BLaER1 treated with 17β-estradiol and CSF1 and Interleukin-3, amounts not matched to agents 10 nM and 100 nM (cell line): ENCODE results near the gene USB1.
A peak's percentile ranks its signal among the peaks of the same experiment; 100 is the strongest.

Experiments
- H3K27ac ChIP-seq, 11 experiments: shearing (Covaris generic); formaldehyde crosslinking; 2 replicates each; pipeline ENCODE4 v1.8.1; 2022
- H3K27me3 ChIP-seq, 11 experiments: shearing (Covaris generic); formaldehyde crosslinking; 2 replicates each; pipeline ENCODE4 v1.8.1; 2022
- H3K36me3 ChIP-seq, 11 experiments: shearing (Covaris generic); formaldehyde crosslinking; 2 replicates each; pipeline ENCODE4 v1.8.1; 2022
- H3K4me1 ChIP-seq, 10 experiments: shearing (Covaris generic); formaldehyde crosslinking; 2 replicates each; pipeline ENCODE4 v1.8.1; 2022
- H3K4me2 ChIP-seq, 11 experiments: shearing (Covaris generic); formaldehyde crosslinking; 2 replicates each; pipeline ENCODE4 v1.8.1; 2022
- H3K4me3 ChIP-seq, 10 experiments: shearing (Covaris generic); formaldehyde crosslinking; 2 replicates each; pipeline ENCODE4 v1.8.1; 2022
- H3K9ac ChIP-seq, 11 experiments: shearing (Covaris generic); formaldehyde crosslinking; 2 replicates each; pipeline ENCODE4 v1.8.1; 2022
- H3K9me3 ChIP-seq, 11 experiments: shearing (Covaris generic); formaldehyde crosslinking; replicated peaks in 1 of 11; 2 replicates each; pipeline ENCODE4 v1.8.1; 2022
- H4K20me1 ChIP-seq, 11 experiments: shearing (Covaris generic); formaldehyde crosslinking; 2 replicates each; pipeline ENCODE4 v1.8.1; 2022
- Cebpa-rat ChIP-seq, 11 experiments: shearing (Covaris generic); IDR thresholded peaks; 2 replicates each; pipeline ENCODE4 v1.8.1; 2022

Gene USB1

DNA sequence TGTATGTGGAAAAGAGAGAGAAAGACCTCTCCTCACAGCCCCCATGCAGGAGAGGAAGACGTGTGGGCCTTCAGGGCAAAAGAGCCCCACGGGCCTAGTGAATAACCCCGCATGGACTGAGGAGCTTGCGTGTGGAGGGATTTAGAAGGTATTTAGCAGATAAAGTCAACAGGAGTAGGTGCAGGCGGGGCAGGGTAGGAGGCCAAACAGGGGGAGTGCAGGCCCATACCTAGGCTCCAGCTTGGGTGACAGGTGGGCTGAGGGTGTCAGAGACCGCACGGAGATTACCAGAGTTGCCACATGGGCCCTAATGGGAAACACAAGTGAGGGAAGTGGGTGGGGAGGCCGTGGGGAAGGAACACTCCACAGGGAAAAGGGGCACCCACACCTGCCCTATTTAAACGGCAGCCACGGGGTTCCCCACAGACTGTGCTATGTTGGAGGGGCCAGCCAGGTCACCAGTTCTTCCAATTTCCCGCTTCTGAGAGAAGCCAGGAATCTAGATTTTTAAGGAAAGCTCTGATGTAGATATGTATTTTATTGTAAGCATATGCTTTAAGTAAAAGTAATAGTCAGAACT is 22.1 kb upstream of the USB1 start:
- Histone ChIP-seq H3K27me3 (no peaks in the 10 kb centered on the region), H3K4me1 (peaks cover 0 to under 1% (median under 1%) of the 10 kb centered on the region in 10 experiments; a peak in 5 of 20 replicates), H4K20me1 (no peaks in the 10 kb centered on the region), H3K27ac (no peak overlapping the region), H3K9ac (no peak overlapping the region), H3K4me3 (no peak overlapping the region), H3K9me3 (no peaks in the 10 kb centered on the region), H3K36me3 (no peaks in the 10 kb centered on the region), H3K4me2 (no peak overlapping the region)
- TF ChIP-seq Cebpa-rat (IDR thresholded peaks at IDR 0.05): no peak

DNA sequence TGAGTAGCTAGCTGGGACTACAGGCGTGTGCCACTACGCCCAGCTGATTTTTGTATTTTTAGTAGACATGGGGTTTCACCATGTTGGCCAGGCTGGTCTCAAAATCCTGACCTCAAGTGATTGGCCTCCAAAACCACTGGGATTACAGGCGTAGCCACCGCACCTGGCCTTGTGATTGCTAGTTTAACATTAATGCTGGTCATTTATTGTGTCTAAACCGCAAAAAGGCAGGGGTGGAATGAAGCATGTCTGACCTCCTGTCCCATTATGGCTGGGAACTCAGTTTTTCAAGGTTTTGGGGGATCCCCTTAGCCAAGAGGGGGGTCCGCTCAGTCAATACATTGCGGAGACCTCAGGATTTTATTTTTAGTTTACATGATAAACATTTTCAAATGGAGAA is 19.6 kb upstream of the USB1 start:
- H3K4me3 ChIP-seq: no peak overlapping the region
- no peaks in the 10 kb centered on the region for H3K36me3 ChIP-seq
- no peaks in the 10 kb centered on the region for H4K20me1 ChIP-seq
- peaks cover 5 to 13% (median 7%) of the 10 kb centered on the region in 10 experiments; a peak in 17 of 20 replicates for H3K4me1 ChIP-seq
- no peak for TF ChIP-seq Cebpa-rat (IDR thresholded peaks at IDR 0.05)
- H3K9ac ChIP-seq: no peak overlapping the region
- H3K4me2 ChIP-seq: no peak overlapping the region
- no peak overlapping the region for H3K27ac ChIP-seq
- no peaks in the 10 kb centered on the region for H3K27me3 ChIP-seq
- H3K9me3 ChIP-seq: no peaks in the 10 kb centered on the region

- Histone ChIP-seq H3K27me3 (no peaks in the 10 kb centered on the region), H3K4me3 (no peak overlapping the region), H3K27ac (no peak overlapping the region), H3K4me1 (peaks cover 5 to 13% (median 7%) of the 10 kb centered on the region in 10 experiments; a peak in 17 of 20 replicates), H3K9me3 (no peaks in the 10 kb centered on the region), H4K20me1 (no peaks in the 10 kb centered on the region), H3K36me3 (no peaks in the 10 kb centered on the region), H3K4me2 (no peak overlapping the region), H3K9ac (no peak overlapping the region)
- no peak for TF ChIP-seq Cebpa-rat (IDR thresholded peaks at IDR 0.05)
Measured at GRCh38 chr16:57982385-57982784, 18.8 kb upstream of the USB1 start.

DNA sequence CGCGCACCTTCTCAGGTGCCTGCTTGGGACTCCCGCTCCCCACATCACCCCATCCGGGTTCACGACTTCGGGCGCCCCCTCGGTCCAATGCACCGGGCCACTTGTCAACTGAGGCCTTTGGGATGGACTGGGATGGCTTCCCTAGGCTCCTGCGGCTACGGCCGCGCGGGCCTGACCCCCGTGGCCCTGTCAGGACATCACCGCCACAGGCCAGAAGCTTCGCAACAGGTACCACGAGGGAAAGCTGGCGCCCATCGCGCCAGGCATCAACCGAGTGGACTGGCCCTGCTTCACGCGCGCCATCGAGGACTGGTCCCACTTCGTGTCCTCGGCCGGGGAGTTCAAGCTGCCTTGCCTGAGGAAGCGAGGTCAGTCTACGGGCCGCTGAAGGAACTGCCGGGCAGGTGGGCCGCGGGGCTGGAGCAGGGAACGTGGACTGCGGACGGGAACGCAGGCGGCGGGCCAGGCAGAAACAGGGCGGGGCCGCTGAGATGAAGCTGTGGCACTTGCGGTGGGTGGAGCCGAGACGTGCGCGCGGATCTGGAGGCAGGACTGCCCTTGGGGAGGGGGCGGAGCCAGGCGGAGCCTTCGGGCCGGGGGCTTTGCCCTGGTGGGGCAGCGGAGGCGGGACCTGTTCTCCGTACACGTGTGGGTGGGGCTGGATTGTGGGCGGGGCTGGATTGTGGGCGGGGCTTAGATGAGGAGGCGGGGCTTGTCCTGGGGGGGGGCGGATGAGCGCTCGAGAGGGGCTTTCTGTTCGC is 16.6 kb upstream of the USB1 start:
- no peaks in the 10 kb centered on the region for H4K20me1 ChIP-seq
- no peaks in the 10 kb centered on the region for H3K27me3 ChIP-seq
- peak overlapping the region; percentile 75 to 93 (median 81) for H3K4me2 ChIP-seq
- H3K4me3 ChIP-seq: peak overlapping the region; percentile 47 to 69 (median 58)
- no peak overlapping the region; a peak in 1 of 22 replicates for H3K27ac ChIP-seq
- H3K9me3 ChIP-seq: no peaks in the 10 kb centered on the region
- peak overlapping the region; percentile 40 to 68 (median 53); a peak in 17 of 22 replicates for H3K9ac ChIP-seq
- peaks cover 5 to 13% (median 7%) of the 10 kb centered on the region in 10 experiments; a peak in 17 of 20 replicates for H3K4me1 ChIP-seq
- H3K36me3 ChIP-seq: no peaks in the 10 kb centered on the region
- TF ChIP-seq Cebpa-rat (IDR thresholded peaks at IDR 0.05): no peak

DNA sequence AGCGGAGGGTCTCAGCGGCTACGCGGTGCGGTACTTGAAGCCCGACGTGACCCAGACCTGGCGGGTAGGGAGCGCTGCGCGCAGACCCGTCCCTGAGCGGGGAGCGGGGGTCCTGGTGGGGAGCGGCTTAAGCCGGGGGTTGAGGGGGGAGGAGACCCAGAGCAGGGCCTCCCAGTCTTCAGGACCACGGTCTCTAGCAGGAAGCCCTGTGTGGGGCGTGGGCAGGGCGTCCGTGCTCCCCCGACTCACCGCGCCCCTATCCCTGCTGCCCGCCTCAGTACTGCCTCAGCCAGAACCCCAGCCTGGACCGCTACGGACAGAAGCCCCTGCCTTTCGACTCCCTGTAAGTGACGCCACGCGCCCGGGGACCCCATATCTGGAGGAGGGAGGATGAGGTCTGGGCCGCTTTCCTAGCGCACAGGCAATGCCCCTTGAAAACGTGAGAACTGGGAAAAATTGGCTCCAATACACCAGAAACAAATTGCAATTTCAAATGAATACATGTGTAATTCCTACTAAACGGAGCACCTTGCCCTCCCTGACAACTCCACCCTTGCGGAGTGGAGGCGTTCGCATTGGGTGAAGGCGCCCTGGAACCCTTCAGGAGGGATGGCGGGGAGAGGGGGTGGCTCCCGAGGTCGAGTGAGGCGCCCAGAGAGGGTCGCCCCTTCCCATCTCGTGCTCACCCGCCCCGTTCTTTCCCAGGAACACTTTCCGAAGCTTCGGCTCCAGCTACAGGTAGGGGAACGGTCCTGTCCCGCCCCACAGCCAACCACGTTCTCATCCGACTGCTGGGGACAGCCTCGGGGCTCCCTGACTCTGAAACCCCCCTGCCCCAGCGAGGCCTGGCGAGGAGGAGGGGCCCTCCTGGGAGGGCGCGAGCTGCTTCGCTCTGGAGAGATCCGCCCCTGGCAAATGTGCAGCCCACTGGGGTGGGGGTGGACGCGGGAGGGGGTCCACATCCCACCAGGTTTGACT is 15.7 kb upstream of the USB1 start:
- peaks cover 5 to 13% (median 7%) of the 10 kb centered on the region in 10 experiments; a peak in 17 of 20 replicates for H3K4me1 ChIP-seq
- H3K36me3 ChIP-seq: no peaks in the 10 kb centered on the region
- no peaks in the 10 kb centered on the region for H3K27me3 ChIP-seq
- H3K4me3 ChIP-seq: peak overlapping the region; percentile 47 to 69 (median 58)
- H3K27ac ChIP-seq: no peak overlapping the region; a peak in 2 of 22 replicates
- no peak for TF ChIP-seq Cebpa-rat (IDR thresholded peaks at IDR 0.05)
- peak overlapping the region; percentile 50 to 93 (median 77) for H3K4me2 ChIP-seq
- H4K20me1 ChIP-seq: no peaks in the 10 kb centered on the region
- H3K9ac ChIP-seq: peak overlapping the region; percentile 40 to 64 (median 53); a peak in 15 of 22 replicates
- H3K9me3 ChIP-seq: no peaks in the 10 kb centered on the region

DNA sequence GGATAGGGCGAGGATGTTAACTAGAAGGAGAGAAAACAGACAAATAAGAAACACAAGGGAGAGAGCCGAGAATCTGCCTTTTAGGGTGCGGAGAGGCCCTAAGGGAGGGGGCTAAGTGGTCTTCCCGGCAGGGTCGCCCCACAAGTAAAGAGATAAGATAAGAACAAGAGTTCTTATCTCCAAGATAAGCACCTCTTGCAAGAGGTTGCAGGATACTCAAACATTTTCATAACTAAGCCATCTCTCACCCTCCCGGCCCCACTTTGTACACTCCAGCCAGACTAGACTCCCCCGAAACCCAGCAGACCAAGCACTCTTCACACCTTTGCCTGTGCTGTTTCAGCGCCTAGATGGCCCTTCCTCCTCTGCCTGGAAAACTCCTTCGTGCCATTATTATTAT is 15.0 kb upstream of the USB1 start:
- H3K27me3 ChIP-seq: no peaks in the 10 kb centered on the region
- no peaks in the 10 kb centered on the region for H3K9me3 ChIP-seq
- 0 out of 22 replicates have a peak, but pooled peaks cover 0 to 3% (median 0%) of the 10 kb centered on the region in 11 experiments for H4K20me1 ChIP-seq
- H3K27ac ChIP-seq: no peak overlapping the region
- TF ChIP-seq Cebpa-rat (IDR thresholded peaks at IDR 0.05): no peak
- no peaks in the 10 kb centered on the region for H3K36me3 ChIP-seq
- H3K4me3 ChIP-seq: no peak overlapping the region
- H3K4me2 ChIP-seq: no peak overlapping the region; a peak in 1 of 22 replicates
- H3K9ac ChIP-seq: no peak overlapping the region
- H3K4me1 ChIP-seq: peaks cover 5 to 13% (median 7%) of the 10 kb centered on the region in 10 experiments; a peak in 17 of 20 replicates

- Histone ChIP-seq H3K27me3 (no peaks in the 10 kb centered on the region), H3K4me1 (peaks cover 5 to 13% (median 7%) of the 10 kb centered on the region in 10 experiments; a peak in 17 of 20 replicates), H3K9ac (no peak overlapping the region), H3K36me3 (peaks cover 0 to 3% (median 0%) of the 10 kb centered on the region in 11 experiments; a peak in 2 of 22 replicates), H3K4me3 (no peak overlapping the region), H3K9me3 (no peaks in the 10 kb centered on the region), H3K4me2 (no peak overlapping the region), H3K27ac (no peak overlapping the region), H4K20me1 (peaks cover 0 to 16% (median 0%) of the 10 kb centered on the region in 11 experiments; a peak in 5 of 22 replicates)
- no peak; a peak in 1 of 22 replicates for TF ChIP-seq Cebpa-rat (IDR thresholded peaks at IDR 0.05)
Measured at GRCh38 chr16:57987441-57988177, 13.6 kb upstream of the USB1 start.

DNA sequence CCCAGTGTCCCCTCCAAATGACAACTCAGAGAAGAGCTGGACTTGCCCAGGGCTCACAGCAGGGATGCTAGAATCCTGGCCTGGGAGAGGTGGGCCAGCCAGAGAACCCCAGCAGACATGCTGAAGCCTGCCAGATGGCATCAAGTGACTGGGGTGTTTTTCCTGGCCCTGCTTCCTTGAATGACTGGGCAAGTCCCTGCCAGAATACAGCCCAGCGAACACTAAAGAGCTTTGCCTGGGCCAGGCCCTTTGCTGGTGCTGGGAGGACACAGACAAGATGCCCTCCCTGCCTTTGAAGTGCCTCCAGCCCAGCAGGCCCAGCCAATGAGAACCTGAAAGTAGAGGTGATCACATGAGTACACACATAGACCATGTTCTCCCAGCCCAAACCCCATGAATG is 12.3 kb upstream of the USB1 start:
- Histone ChIP-seq H3K9me3 (no peaks in the 10 kb centered on the region), H4K20me1 (peaks cover 0 to 29% (median 10%) of the 10 kb centered on the region in 11 experiments; a peak in 16 of 22 replicates), H3K36me3 (peaks cover 0 to 16% (median 8%) of the 10 kb centered on the region in 11 experiments; a peak in 14 of 22 replicates), H3K27me3 (no peaks in the 10 kb centered on the region), H3K4me3 (no peak overlapping the region), H3K4me2 (no peak overlapping the region), H3K4me1 (peaks cover 7 to 20% (median 10%) of the 10 kb centered on the region in 10 experiments; a peak in 18 of 20 replicates), H3K27ac (no peak overlapping the region), H3K9ac (no peak overlapping the region)
- TF ChIP-seq Cebpa-rat (IDR thresholded peaks at IDR 0.05): no peak
